GM13977 (cell line): ENCODE data around the gene INHBA.

Source experiments
- DNase-seq: peaks from one replicate; pipeline ENCODE4 v3.0.0; 2012; ENCODE audit warnings: low spot score
- CTCF ChIP-seq: IDR thresholded peaks from 2 replicates; pipeline ENCODE4 v1.5.1; 2012; ENCODE audit warnings: mild to moderate bottlenecking, control low read depth; ENCODE audit not compliant: insufficient read depth; ENCODE audit errors: extremely low read depth, missing control alignments
- in situ Hi-C: fragments of 300-500 bp; cut with MboI; formaldehyde crosslinking; loops from one replicate; pipeline ENCODE4 v1.12.0; 2022; ENCODE audit warnings: low sequenced_read_pairs, low pct_unique_long_range_greater_than_20kb, mixed read lengths, inconsistent platforms; ENCODE audit not compliant: unreplicated experiment

Gene INHBA

DNA sequence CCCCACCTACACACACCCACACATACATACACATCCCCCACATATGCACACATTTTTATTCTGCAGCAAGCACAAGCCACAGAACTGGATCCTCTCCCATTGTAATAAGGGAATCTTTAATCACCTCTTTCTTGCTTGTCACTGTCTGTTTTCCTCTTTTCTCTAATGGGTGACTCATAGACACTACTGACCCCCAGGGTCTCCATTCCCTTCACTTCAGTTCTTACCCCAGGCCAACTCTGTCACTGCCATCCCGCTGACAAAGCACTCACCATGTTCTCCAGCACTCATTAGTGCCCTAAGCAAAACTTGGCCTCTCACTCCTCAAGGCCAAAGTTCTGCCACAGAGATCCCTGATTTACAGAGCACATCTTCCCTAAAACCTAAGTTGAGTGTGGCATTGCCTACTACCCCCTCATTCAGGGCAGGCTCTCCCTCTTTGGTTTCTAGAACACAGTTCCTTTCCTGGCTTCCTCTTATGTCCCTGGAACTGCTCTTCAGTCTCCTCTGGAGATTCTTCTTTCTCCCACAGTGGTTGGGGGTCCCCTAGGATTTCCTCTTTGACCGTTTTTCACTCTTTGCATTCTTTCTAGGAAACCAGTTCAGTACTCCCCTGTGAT is 39.6 kb upstream of the INHBA start:
- no peak for TF ChIP-seq CTCF
- in situ Hi-C loops, result no loop called here

GRCh38 chr7:41738806-41739205 is 35.9 kb upstream of the INHBA start:
- DNase-seq, result no peak
- TF ChIP-seq CTCF, result no peak
- in situ Hi-C loops, result no loop called here

More for the DNA sequence above, 39.6 kb upstream of the INHBA start:
- no peak for DNase-seq

DNA sequence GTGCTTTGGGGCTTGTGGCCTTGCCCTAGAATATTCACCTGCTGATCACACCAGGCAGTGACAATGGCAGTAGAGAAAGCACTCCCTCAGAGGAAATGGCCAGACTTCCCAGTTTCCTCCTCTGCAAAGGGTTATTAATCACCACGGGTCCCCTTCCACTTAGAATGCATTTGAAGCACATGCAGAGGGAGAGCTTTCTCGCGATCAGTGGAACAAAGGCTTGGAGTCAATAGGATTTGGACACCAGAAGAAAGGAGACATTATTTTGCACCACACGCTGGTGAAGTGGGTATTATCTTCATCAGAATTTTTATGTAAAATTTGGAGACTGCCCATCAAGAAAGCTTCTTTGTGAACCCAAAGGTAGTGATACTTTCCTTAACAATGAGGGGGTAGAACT is 35.4 kb upstream of the INHBA start:
- in situ Hi-C loops, result no loop called here
- DNase-seq, result no peak
- no peak for TF ChIP-seq CTCF

DNA sequence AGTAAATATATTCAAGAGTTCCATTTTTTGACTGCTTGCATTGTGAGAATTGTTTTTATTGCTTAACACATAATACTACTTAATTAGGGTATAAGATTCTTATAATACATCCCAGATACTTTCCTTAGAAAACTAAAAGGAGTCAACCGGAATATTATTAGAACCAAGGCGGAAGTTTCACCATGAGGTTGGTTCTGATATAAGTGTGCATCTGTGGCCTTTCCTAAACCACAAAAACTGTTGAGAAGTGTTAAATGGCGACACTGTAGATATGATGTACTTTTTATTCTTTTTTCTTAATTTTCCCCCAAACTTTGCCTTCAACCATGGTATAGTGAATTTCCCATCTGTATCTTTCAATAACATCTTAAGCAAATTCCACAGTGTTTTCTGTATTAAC is 32.3 kb upstream of the INHBA start:
- in situ Hi-C loops, result no loop called here
- TF ChIP-seq CTCF, result no peak
- no peak for DNase-seq

DNA sequence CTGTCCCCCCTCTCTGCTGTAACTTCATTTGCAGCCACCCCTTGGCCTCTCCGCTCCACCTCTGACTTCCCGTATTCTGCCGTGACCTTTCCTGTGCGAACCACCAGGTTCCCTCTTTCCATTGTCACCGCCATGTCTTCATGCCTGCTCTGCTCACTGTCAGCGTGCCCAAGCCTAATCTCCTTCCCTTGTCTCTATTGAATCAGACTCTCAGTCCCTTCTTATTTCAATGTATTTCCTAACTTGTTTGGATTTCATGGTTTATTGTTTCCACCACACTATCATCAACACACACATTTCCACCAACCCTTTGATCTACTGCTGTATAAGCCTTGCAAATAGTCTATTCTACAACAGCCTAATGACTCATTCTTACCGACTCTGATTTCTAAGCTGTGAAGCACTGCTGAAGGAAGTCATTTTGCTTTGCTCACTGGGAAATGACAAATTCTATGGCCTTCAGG is 30.0 kb upstream of the INHBA start:
- TF ChIP-seq CTCF, result no peak
- DNase-seq, result no peak
- in situ Hi-C loops, result no loop called here

GRCh38 chr7:41732436-41732785 is 29.5 kb upstream of the INHBA start:
- in situ Hi-C loops, result no loop called here
- no peak for DNase-seq
- no peak for TF ChIP-seq CTCF
